Measurements from ENCODE around the gene PCDH12. TPM values are rescaled to one million over a fixed set of nuclear protein-coding genes. Genes with fewer than 3 reads are reported as not detected.

The PCDH12 gene
- total and polyA plus RNA-seq, 10 of the 15 experiments (the other 5 are each of a cell fraction or from before 2014, with no cell fraction given) = 0.01 to 0.14 (median 0.06) TPM; not detected in 4

GRCh38 chr5:142006363-142007236 lies 48.6 kb upstream of the PCDH12 start:
- Histone ChIP-seq H3K4me2 (ENCODE audit: control insufficient read depth, insufficient read depth) (peak overlapping the region; percentile 22; the same call in 1 of the 2 replicates), H3K36me3 (ENCODE audit: control insufficient read depth in 2 of 2, insufficient read depth in 2 of 2, low read length in 1 of 2) (no peaks in the 10 kb centered on the region), H3K27ac (ENCODE audit: control insufficient read depth, insufficient read depth) (no peak overlapping the region), H3K4me1 (ENCODE audit: control insufficient read depth, insufficient read depth, low read length) (peaks cover 10% of the 10 kb centered on the region), H4K20me1 (ENCODE audit: control insufficient read depth, insufficient read depth) (no peaks in the 10 kb centered on the region), H3K79me2 (ENCODE audit: control insufficient read depth, insufficient read depth, low read length) (no peaks in the 10 kb centered on the region), H2AFZ (ENCODE audit: control insufficient read depth, low read depth, low read length) (no peak overlapping the region), H3K4me3 (no peak overlapping the region), H3K27me3 (replicated peaks in 1 of 2; ENCODE audit: control insufficient read depth in 2 of 2, insufficient read depth in 2 of 2, low read length in 1 of 2) (no peaks in the 10 kb centered on the region), H3K9me3 (replicated peaks; ENCODE audit: control insufficient read depth, insufficient read depth, low read length) (no peaks in the 10 kb centered on the region), H3K9ac (ENCODE audit: control insufficient read depth, insufficient read depth, low read length) (no peak overlapping the region)
- 19% methylated on average over 3 of the region's 3 CpGs for WGBS (ENCODE audit: insufficient coverage, insufficient replicate concordance, low lambda C conversion rate, missing lambda C conversion rate)
- BruUV-seq (replicated peaks) = no TSS peak
- SMC1A ChIA-PET (ENCODE audit: uncharacterized antibody, unreplicated experiment) = interaction anchor here (0.6 to 1.4 kb wide), 8 partner anchors 8 to 281 kb away, joined by 3 to 6 read pairs (median 3); partner anchors contain the start of gene RNF14
- intact Hi-C loops (cut with micrococcal nuclease; ENCODE audit: unreplicated experiment) = no loop called here
- TF ChIP-seq BHLHE40 (IDR thresholded peaks at IDR 0.05; ENCODE audit: borderline replicate concordance in 1 of 2, low read depth in 2 of 2, low read length in 1 of 2) = 0 out of 4 replicates have a peak, but pooled peaks of 1 of the 2 experiments have one; percentile 7
- peak in 1 of 2 experiments; percentile 18; a peak in 1 of 4 replicates for TF ChIP-seq IKZF2 (IDR thresholded peaks at IDR 0.05)
- peak; percentile 83 for TF ChIP-seq RUNX3 (IDR thresholded peaks at IDR 0.05; ENCODE audit: low read length)
- no peak for TF ChIP-seq SMARCA5 (IDR thresholded peaks at IDR 0.05)
- TF ChIP-seq MTA2 (IDR thresholded peaks at IDR 0.05; ENCODE audit: low read depth) = 0 out of 2 replicates have a peak, but pooled peaks have one; percentile 20
- no peak for TF ChIP-seq NR2C2 (IDR thresholded peaks at IDR 0.05; ENCODE audit: borderline replicate concordance, control insufficient read depth, insufficient read length, low read depth)
- DNase-seq (ENCODE audit: low read depth, low spot score) = no peak
- FAIRE-seq = no peak
- POLR2A ChIA-PET = no interaction called here
- in situ Hi-C loops (cut with MboI) = no loop called here
- CTCF ChIA-PET = interaction anchor here (0.6 to 2.2 kb wide), 8 partner anchors 9 to 659 kb away, joined by 3 to 7 read pairs (median 3); no protein-coding TSS in a partner anchor
- RAD21 ChIA-PET (ENCODE audit: unreplicated experiment) = no interaction called here
- ATAC-seq = peak; percentile 81
